GM10248 (cell line): ENCODE results near the gene USHBP1.

ENCODE experiments used
- CTCF ChIA-PET: fragments of 300-600 bp; sonication (Branson Sonifier 250); formaldehyde crosslinking; extraction: SDS; loops from one replicate; lab custom pipeline; 2021; ENCODE audit warnings: antibody characterized with exemption; lab: Yijun Ruan, JAX
- POLR2A ChIA-PET: fragments of 350-650 bp; sonication (Branson Sonifier 250); formaldehyde crosslinking; extraction: SDS; loops from one replicate; lab custom pipeline; 2020; ENCODE audit warnings: antibody characterized with exemption; lab: Yijun Ruan, JAX
- DNase-seq: peaks from one replicate; pipeline ENCODE4 v3.0.0; 2012; ENCODE audit errors: extremely low spot score
- TF ChIP-seq, protein P1 (sequence below): IDR thresholded peaks from 2 replicates; pipeline ENCODE4 v1.5.1; 2012; ENCODE audit warnings: mild to moderate bottlenecking, low read depth; ENCODE audit errors: extremely low read depth, missing control alignments, control extremely low read depth

USHBP1 gene

GRCh38 chr19:17215127-17215971 is 49.2 kb downstream of the USHBP1 start, which contains the start of gene USE1:
Gene USE1 (plus strand): TSS chr19:17215357. CDS start chr19:17215406, 49 bp downstream.
- DNase-seq: peak; percentile 93
- ChIA-PET POLR2A (interaction anchor here (0.6 to 1.8 kb wide), 5 partner anchors 11 to 1070 kb away, joined by 3 to 6 read pairs (median 5); partner anchors contain the start of genes BABAM1 and OCEL1), CTCF (interaction anchor here (1.0 to 2.0 kb wide), 4 partner anchors 11 to 66 kb away, joined by 3 to 5 read pairs (median 4); partner anchors contain the start of genes ANKLE1 and OCEL1)
- TF ChIP-seq, protein P1, sequence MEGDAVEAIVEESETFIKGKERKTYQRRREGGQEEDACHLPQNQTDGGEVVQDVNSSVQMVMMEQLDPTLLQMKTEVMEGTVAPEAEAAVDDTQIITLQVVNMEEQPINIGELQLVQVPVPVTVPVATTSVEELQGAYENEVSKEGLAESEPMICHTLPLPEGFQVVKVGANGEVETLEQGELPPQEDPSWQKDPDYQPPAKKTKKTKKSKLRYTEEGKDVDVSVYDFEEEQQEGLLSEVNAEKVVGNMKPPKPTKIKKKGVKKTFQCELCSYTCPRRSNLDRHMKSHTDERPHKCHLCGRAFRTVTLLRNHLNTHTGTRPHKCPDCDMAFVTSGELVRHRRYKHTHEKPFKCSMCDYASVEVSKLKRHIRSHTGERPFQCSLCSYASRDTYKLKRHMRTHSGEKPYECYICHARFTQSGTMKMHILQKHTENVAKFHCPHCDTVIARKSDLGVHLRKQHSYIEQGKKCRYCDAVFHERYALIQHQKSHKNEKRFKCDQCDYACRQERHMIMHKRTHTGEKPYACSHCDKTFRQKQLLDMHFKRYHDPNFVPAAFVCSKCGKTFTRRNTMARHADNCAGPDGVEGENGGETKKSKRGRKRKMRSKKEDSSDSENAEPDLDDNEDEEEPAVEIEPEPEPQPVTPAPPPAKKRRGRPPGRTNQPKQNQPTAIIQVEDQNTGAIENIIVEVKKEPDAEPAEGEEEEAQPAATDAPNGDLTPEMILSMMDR: no peak

DNA sequence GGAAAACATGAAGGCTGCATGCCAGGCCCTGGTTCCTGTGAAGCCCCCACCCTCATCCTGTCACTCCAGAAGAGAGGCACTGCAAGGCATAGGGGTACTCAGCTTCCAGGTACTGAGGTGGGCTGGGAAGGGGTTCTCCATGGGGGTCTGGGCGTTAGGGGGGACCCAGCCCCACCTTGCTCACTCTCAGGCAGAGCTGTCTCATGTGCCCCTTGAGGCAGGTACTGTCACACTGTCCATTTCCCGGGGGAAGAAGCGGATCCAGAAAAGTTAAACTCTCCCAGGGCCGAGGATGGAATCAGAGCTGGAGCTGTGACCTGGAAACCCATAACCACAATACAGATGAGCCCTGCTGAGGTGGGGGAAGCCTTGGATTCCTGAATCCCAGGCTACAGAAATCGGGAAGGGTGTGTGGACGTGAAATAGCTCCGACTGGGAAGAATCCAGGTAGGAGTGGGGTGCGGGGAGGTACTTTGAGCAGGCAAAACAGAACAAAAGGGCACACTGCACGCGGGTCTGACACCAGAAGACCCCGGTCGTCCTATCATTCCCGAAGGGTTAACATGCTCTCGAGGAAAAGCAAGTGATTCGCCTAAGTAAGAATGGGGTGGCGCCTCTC is 49.9 kb downstream of the USHBP1 start:
- CTCF ChIA-PET: interaction anchor here (1.1 to 2.0 kb wide), 2 partner anchors 11 to 45 kb away, joined by 4 to 5 read pairs; partner anchors contain the start of gene OCEL1
- POLR2A ChIA-PET: interaction anchor here (0.6 to 1.8 kb wide), 5 partner anchors 10 to 1069 kb away, joined by 3 to 6 read pairs (median 5); partner anchors contain the start of genes BABAM1 and OCEL1
- no peak for DNase-seq
- TF ChIP-seq, protein P1: no peak

DNA sequence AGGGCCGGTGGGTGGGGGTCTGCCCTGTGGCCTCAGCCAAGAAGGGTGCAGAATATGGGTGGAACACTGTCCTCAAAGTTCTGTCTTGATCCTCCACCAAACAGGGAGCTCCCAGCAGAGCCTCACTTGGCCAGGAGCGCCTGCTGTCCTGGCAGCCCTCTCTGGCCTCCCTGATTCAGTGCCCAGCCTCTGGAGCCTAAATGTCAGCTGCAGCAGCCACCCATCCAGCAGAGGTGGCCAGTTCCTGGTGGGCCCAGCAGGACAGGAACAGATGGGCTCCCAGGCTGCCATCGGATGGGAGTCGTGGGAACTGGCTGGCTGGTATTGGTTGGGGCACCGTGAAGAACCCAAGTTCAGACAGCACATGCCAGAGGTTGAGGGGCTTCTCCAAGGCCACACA is 51.2 kb downstream of the USHBP1 start:
- TF ChIP-seq, protein P1: no peak
- DNase-seq: no peak
- ChIA-PET POLR2A (interaction anchor here (0.6 kb wide), 1 partner anchor 24 kb away, joined by 3 read pairs; no protein-coding TSS in a partner anchor), CTCF (no interaction called here)

- CTCF ChIA-PET: interaction anchor here (1.3 kb wide), 1 partner anchor 24 kb away, joined by 4 read pairs; no protein-coding TSS in a partner anchor
- POLR2A ChIA-PET: interaction anchor here (0.6 kb wide), 1 partner anchor 27 kb away, joined by 5 read pairs; no protein-coding TSS in a partner anchor
- DNase-seq: no peak
- TF ChIP-seq, protein P1: no peak
Measured at GRCh38 chr19:17211547-17212446, 52.7 kb downstream of the USHBP1 start.

- ChIA-PET CTCF (no interaction called here), POLR2A (no interaction called here)
- TF ChIP-seq, protein P1: no peak
- no peak for DNase-seq
Measured at GRCh38 chr19:17210296-17210695, 54.2 kb downstream of the USHBP1 start.
